Measurements from ENCODE around the gene SNX20. TPM values are rescaled to one million over a fixed set of nuclear protein-coding genes. Genes with fewer than 3 reads are reported as not detected.

SNX20 gene
- total and polyA plus RNA-seq, 2 experiments from 2014 or later = not detected

GRCh38 chr16:50696126-50696525 lies 15.0 kb upstream of the SNX20 start (continued):
- TF ChIP-seq, protein P1, sequence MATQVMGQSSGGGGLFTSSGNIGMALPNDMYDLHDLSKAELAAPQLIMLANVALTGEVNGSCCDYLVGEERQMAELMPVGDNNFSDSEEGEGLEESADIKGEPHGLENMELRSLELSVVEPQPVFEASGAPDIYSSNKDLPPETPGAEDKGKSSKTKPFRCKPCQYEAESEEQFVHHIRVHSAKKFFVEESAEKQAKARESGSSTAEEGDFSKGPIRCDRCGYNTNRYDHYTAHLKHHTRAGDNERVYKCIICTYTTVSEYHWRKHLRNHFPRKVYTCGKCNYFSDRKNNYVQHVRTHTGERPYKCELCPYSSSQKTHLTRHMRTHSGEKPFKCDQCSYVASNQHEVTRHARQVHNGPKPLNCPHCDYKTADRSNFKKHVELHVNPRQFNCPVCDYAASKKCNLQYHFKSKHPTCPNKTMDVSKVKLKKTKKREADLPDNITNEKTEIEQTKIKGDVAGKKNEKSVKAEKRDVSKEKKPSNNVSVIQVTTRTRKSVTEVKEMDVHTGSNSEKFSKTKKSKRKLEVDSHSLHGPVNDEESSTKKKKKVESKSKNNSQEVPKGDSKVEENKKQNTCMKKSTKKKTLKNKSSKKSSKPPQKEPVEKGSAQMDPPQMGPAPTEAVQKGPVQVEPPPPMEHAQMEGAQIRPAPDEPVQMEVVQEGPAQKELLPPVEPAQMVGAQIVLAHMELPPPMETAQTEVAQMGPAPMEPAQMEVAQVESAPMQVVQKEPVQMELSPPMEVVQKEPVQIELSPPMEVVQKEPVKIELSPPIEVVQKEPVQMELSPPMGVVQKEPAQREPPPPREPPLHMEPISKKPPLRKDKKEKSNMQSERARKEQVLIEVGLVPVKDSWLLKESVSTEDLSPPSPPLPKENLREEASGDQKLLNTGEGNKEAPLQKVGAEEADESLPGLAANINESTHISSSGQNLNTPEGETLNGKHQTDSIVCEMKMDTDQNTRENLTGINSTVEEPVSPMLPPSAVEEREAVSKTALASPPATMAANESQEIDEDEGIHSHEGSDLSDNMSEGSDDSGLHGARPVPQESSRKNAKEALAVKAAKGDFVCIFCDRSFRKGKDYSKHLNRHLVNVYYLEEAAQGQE (IDR thresholded peaks at IDR 0.05; ENCODE audit: unreplicated experiment) = no peak
- TF ChIP-seq STAT1 (IDR thresholded peaks at IDR 0.05; ENCODE audit: unreplicated experiment) (no peak), CREB1 (CRISPR knock-in tag; IDR thresholded peaks at IDR 0.05; ENCODE audit: low read depth) (no peak), POLR2AphosphoS5 (IDR thresholded peaks at IDR 0.05; ENCODE audit: low read depth) (no peak), JUNB (IDR thresholded peaks at IDR 0.05; ENCODE audit: unreplicated experiment) (no peak), EZH2phosphoT487 (IDR thresholded peaks at IDR 0.05; ENCODE audit: unreplicated experiment) (no peak), ZNF331 (CRISPR knock-in tag; IDR thresholded peaks at IDR 0.05; ENCODE audit: low read depth) (no peak)
- TF ChIP-seq, protein P2, sequence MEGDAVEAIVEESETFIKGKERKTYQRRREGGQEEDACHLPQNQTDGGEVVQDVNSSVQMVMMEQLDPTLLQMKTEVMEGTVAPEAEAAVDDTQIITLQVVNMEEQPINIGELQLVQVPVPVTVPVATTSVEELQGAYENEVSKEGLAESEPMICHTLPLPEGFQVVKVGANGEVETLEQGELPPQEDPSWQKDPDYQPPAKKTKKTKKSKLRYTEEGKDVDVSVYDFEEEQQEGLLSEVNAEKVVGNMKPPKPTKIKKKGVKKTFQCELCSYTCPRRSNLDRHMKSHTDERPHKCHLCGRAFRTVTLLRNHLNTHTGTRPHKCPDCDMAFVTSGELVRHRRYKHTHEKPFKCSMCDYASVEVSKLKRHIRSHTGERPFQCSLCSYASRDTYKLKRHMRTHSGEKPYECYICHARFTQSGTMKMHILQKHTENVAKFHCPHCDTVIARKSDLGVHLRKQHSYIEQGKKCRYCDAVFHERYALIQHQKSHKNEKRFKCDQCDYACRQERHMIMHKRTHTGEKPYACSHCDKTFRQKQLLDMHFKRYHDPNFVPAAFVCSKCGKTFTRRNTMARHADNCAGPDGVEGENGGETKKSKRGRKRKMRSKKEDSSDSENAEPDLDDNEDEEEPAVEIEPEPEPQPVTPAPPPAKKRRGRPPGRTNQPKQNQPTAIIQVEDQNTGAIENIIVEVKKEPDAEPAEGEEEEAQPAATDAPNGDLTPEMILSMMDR (conservative IDR thresholded peaks at IDR 0.05; ENCODE audit: low read depth in 2 of 2) = no peak
- TF ChIP-seq, protein P3, sequence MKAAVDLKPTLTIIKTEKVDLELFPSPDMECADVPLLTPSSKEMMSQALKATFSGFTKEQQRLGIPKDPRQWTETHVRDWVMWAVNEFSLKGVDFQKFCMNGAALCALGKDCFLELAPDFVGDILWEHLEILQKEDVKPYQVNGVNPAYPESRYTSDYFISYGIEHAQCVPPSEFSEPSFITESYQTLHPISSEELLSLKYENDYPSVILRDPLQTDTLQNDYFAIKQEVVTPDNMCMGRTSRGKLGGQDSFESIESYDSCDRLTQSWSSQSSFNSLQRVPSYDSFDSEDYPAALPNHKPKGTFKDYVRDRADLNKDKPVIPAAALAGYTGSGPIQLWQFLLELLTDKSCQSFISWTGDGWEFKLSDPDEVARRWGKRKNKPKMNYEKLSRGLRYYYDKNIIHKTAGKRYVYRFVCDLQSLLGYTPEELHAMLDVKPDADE (IDR thresholded peaks at IDR 0.05) = no peak

GRCh38 chr16:50695017-50696000 lies 14.2 kb upstream of the SNX20 start:
- no peak for DNase-seq (ENCODE audit: low spot score)
- Histone ChIP-seq H3K9me2 (ENCODE audit: insufficient read depth) (no peaks in the 10 kb centered on the region), H4K20me1 (replicated peaks; ENCODE audit: insufficient read depth) (no peaks in the 10 kb centered on the region), H3K4me3 (no peak overlapping the region), H3K27me3 (ENCODE audit: insufficient read depth) (peaks cover 19% of the 10 kb centered on the region), H2AFZ (no peak overlapping the region), H3K4me2 (no peak overlapping the region), H3K36me3 (ENCODE audit: insufficient read depth) (no peaks in the 10 kb centered on the region), H3K79me2 (replicated peaks; ENCODE audit: insufficient read depth) (no peaks in the 10 kb centered on the region), H3K27ac (ENCODE audit: low read depth) (no peak overlapping the region), H3F3A (replicated peaks; ENCODE audit: low read depth) (no peaks in the 10 kb centered on the region), H3K4me1 (ENCODE audit: insufficient read depth) (no peaks in the 10 kb centered on the region)
- peaks cover 24% of the 10 kb centered on the region for H3K27me3 Mint-ChIP-seq (ENCODE audit: insufficient read depth, low read depth, poor library complexity)
- no peak for ATAC-seq
- H3K9me3 Mint-ChIP-seq = no peaks in the 10 kb centered on the region
- H3K4me3 Mint-ChIP-seq = no peak overlapping the region
- H3K27ac Mint-ChIP-seq = no peak overlapping the region
- H3K4me1 Mint-ChIP-seq = peaks cover 3% of the 10 kb centered on the region
- H3K36me3 Mint-ChIP-seq (ENCODE audit: low read depth) = no peaks in the 10 kb centered on the region
- TF ChIP-seq, protein P2 (conservative IDR thresholded peaks at IDR 0.05; ENCODE audit: low read depth in 2 of 2) = no peak
- TF ChIP-seq, protein P3 (IDR thresholded peaks at IDR 0.05) = no peak
- TF ChIP-seq JUNB (IDR thresholded peaks at IDR 0.05; ENCODE audit: unreplicated experiment) (no peak), STAT1 (IDR thresholded peaks at IDR 0.05; ENCODE audit: unreplicated experiment) (no peak), EZH2 (IDR thresholded peaks at IDR 0.05; ENCODE audit: low read depth, unreplicated experiment) (no peak), ZNF331 (CRISPR knock-in tag; IDR thresholded peaks at IDR 0.05; ENCODE audit: low read depth) (no peak), ZNF114 (CRISPR knock-in tag; IDR thresholded peaks at IDR 0.05) (no peak), CREB1 (CRISPR knock-in tag; IDR thresholded peaks at IDR 0.05; ENCODE audit: low read depth) (no peak), EZH2phosphoT487 (IDR thresholded peaks at IDR 0.05; ENCODE audit: unreplicated experiment) (no peak)

All from GM23338 (cell line).